MV-4-11 (cell line): Measurements from ENCODE around the gene NR2F1.
"Not testable (repeated sequence)": the region's sequence is repeated elsewhere in the genome, so short reads cannot be mapped to it uniquely, and the experiment has no call there.

Source experiments
- DNase-seq: peaks from one replicate; lab custom pipeline; 2025; lab: John Stamatoyannopoulos, UW

NR2F1 gene

GRCh38 chr5:93582677-93583438 lies at the start of gene NR2F1:
TSS of gene NR2F1 (plus strand) at chr5:93583222. CDS start at chr5:93585024, 1,802 bp downstream.
- no peak for DNase-seq

GRCh38 chr5:93545872-93546271 lies 37.1 kb upstream of the NR2F1 start:
- no peak for DNase-seq

- not testable (repeated sequence) for DNase-seq
Observed at GRCh38 chr5:93549594-93549993, 33.4 kb upstream of the NR2F1 start.

- no peak for DNase-seq
Observed at GRCh38 chr5:93557021-93557604, 25.9 kb upstream of the NR2F1 start.

GRCh38 chr5:93566091-93566490 lies 16.9 kb upstream of the NR2F1 start:
- no peak for DNase-seq

GRCh38 chr5:93567424-93567823 lies 15.6 kb upstream of the NR2F1 start:
- no peak for DNase-seq

- no peak for DNase-seq
Observed at GRCh38 chr5:93569300-93570160, 13.5 kb upstream of the NR2F1 start.

- no peak for DNase-seq
Observed at GRCh38 chr5:93570294-93571113, 12.5 kb upstream of the NR2F1 start.

- DNase-seq, result no peak
Observed at GRCh38 chr5:93571114-93571949, 11.7 kb upstream of the NR2F1 start.

- no peak for DNase-seq
Observed at GRCh38 chr5:93572101-93572607, 10.9 kb upstream of the NR2F1 start.

GRCh38 chr5:93572608-93573353 lies 10.2 kb upstream of the NR2F1 start:
- no peak for DNase-seq

GRCh38 chr5:93573354-93574351 lies 9.4 kb upstream of the NR2F1 start:
- no peak for DNase-seq

GRCh38 chr5:93574491-93575305 lies 8.3 kb upstream of the NR2F1 start:
- no peak for DNase-seq

GRCh38 chr5:93575461-93576414 lies 7.3 kb upstream of the NR2F1 start:
- no peak for DNase-seq

GRCh38 chr5:93576994-93577853 lies 5.8 kb upstream of the NR2F1 start:
- DNase-seq, result no peak
